Skeletal muscle tissue (tissue), 4 donors: ENCODE results near the gene SWSAP1. TPM values are rescaled to one million over a fixed set of nuclear protein-coding genes. Genes with fewer than 3 reads are reported as not detected.
A peak's percentile ranks its signal among the peaks of the same experiment; 100 is the strongest.
"Not testable (repeated sequence)": the region's sequence is repeated elsewhere in the genome, so short reads cannot be mapped to it uniquely, and the experiment has no call there.

Source experiments
- H3K27ac ChIP-seq: one replicate; pipeline ENCODE4 v1.7.0; 2013; ENCODE audit warnings: mild to moderate bottlenecking, low read depth, low read length, inconsistent platforms
- H3K27me3 ChIP-seq, 3 donors: one replicate each; pipeline ENCODE4 v1.7.0; 2013; ENCODE audit warnings: low read length in 3 of 3; ENCODE audit not compliant: control insufficient read depth in 3 of 3, insufficient read depth in 3 of 3
- H3K36me3 ChIP-seq, 3 donors: one replicate each; pipeline ENCODE4 v1.7.0; 2013; ENCODE audit warnings: low read length in 3 of 3; ENCODE audit not compliant: control insufficient read depth in 3 of 3, insufficient read depth in 3 of 3
- H3K4me1 ChIP-seq, 3 donors: one replicate each; pipeline ENCODE4 v1.7.0; 2013; ENCODE audit warnings: low read length in 3 of 3, mild to moderate bottlenecking in 3 of 3; ENCODE audit not compliant: control insufficient read depth in 3 of 3, insufficient read depth in 3 of 3
- H3K4me3 ChIP-seq, 3 donors: one replicate each; pipeline ENCODE4 v1.7.0; 2013; ENCODE audit warnings: low read length in 3 of 3
- H3K9ac ChIP-seq, 3 donors: one replicate each; pipeline ENCODE4 v1.7.0; 2013; ENCODE audit warnings: low read length in 3 of 3, mild to moderate bottlenecking in 3 of 3, moderate library complexity in 2 of 3, low read depth in 1 of 3
- H3K9me3 ChIP-seq, 3 donors: one replicate each; pipeline ENCODE4 v1.7.0; 2013; ENCODE audit warnings: low read length in 3 of 3; ENCODE audit not compliant: control insufficient read depth in 3 of 3
- total RNA-seq: library from RNA; depleted of rRNA; stranded (reverse); fragments of >200 nt; gene quantifications from one replicate; pipeline ENCODE4 v1.2.3, GENCODE V29; 2014
- donor health status: Osteomylitis.

Gene SWSAP1
- total RNA-seq, 1 donor from 2014 or later: 0.52 TPM

GRCh38 chr19:11338121-11338520, 36.3 kb upstream of the SWSAP1 start:
- H3K9ac ChIP-seq: no peak overlapping the region
- no peak overlapping the region for H3K27ac ChIP-seq
- peaks cover 5 to 8% (median 5%) of the 10 kb centered on the region in 3 donors for H3K4me1 ChIP-seq
- H3K9me3 ChIP-seq: no peaks in the 10 kb centered on the region
- H3K36me3 ChIP-seq: peaks cover 27 to 37% (median 30%) of the 10 kb centered on the region in 3 donors
- no peak overlapping the region for H3K4me3 ChIP-seq
- H3K27me3 ChIP-seq: no peaks in the 10 kb centered on the region

GRCh38 chr19:11338569-11339253, 35.8 kb upstream of the SWSAP1 start:
- H3K27ac ChIP-seq: peak overlapping the region; percentile 30
- H3K4me1 ChIP-seq: peaks cover 5 to 8% (median 5%) of the 10 kb centered on the region in 3 donors
- peak overlapping the region in 2 of 3 donors; percentile 59 to 69 for H3K9ac ChIP-seq
- no peaks in the 10 kb centered on the region for H3K27me3 ChIP-seq
- H3K36me3 ChIP-seq: peaks cover 24 to 37% (median 28%) of the 10 kb centered on the region in 3 donors
- H3K9me3 ChIP-seq: no peaks in the 10 kb centered on the region
- peak overlapping the region; percentile 46 to 63 (median 61) for H3K4me3 ChIP-seq

- Histone ChIP-seq H3K36me3 (peaks cover 21 to 35% (median 24%) of the 10 kb centered on the region in 3 donors), H3K27me3 (no peaks in the 10 kb centered on the region), H3K27ac (peak within 1 kb of the TSS; percentile 30), H3K4me3 (peak within 1 kb of the TSS; percentile 61 to 68 (median 63)), H3K4me1 (peaks cover 8 to 13% (median 8%) of the 10 kb centered on the region in 3 donors), H3K9me3 (no peaks in the 10 kb centered on the region), H3K9ac (peak within 1 kb of the TSS; percentile 59 to 69 (median 65))
Measured at GRCh38 chr19:11339254-11340098, 35.0 kb upstream of the SWSAP1 start, which contains the start of gene RAB3D. Gene RAB3D (minus strand): TSS chr19:11339657. CDS start chr19:11337399, 2,258 bp downstream.

- H3K4me3 ChIP-seq: peak overlapping the region in 2 of 3 donors; percentile 51 to 68
- peaks cover 13 to 16% (median 13%) of the 10 kb centered on the region in 3 donors for H3K4me1 ChIP-seq
- not testable (repeated sequence) for H3K9me3 ChIP-seq, H3K27ac ChIP-seq, H3K27me3 ChIP-seq
- H3K36me3 ChIP-seq: peaks cover 19 to 31% (median 23%) of the 10 kb centered on the region in 3 donors
- peak overlapping the region in 1 of 3 donors; percentile 69 for H3K9ac ChIP-seq
Measured at GRCh38 chr19:11340099-11340467, 34.4 kb upstream of the SWSAP1 start.

GRCh38 chr19:11342429-11342828, 32.0 kb upstream of the SWSAP1 start:
- no peak overlapping the region for H3K27ac ChIP-seq
- peaks cover 25 to 29% (median 28%) of the 10 kb centered on the region in 3 donors for H3K4me1 ChIP-seq
- H3K27me3 ChIP-seq: no peaks in the 10 kb centered on the region
- H3K9me3 ChIP-seq: no peaks in the 10 kb centered on the region
- H3K9ac ChIP-seq: no peak overlapping the region
- peaks cover 8 to 15% (median 11%) of the 10 kb centered on the region in 3 donors for H3K36me3 ChIP-seq
- no peak overlapping the region for H3K4me3 ChIP-seq

GRCh38 chr19:11345122-11345803, 29.2 kb upstream of the SWSAP1 start:
- peaks cover 0 to 2% (median 1%) of the 10 kb centered on the region in 3 donors for H3K9me3 ChIP-seq
- H3K4me3 ChIP-seq: peak overlapping the region; percentile 93 to 96 (median 95)
- peaks cover 8 to 15% (median 11%) of the 10 kb centered on the region in 3 donors for H3K36me3 ChIP-seq
- peak overlapping the region; percentile 80 to 94 (median 94) for H3K9ac ChIP-seq
- H3K4me1 ChIP-seq: peaks cover 19 to 23% (median 21%) of the 10 kb centered on the region in 3 donors
- H3K27ac ChIP-seq: peak overlapping the region; percentile 85
- H3K27me3 ChIP-seq: no peaks in the 10 kb centered on the region

- peak within 1 kb of the TSS; percentile 85 for H3K27ac ChIP-seq
- H3K36me3 ChIP-seq: peaks cover 6 to 13% (median 9%) of the 10 kb centered on the region in 3 donors
- H3K9me3 ChIP-seq: peaks cover 0 to 2% (median 1%) of the 10 kb centered on the region in 3 donors
- H3K4me3 ChIP-seq: peak within 1 kb of the TSS; percentile 93 to 96 (median 95)
- peak within 1 kb of the TSS; percentile 80 to 94 (median 94) for H3K9ac ChIP-seq
- H3K4me1 ChIP-seq: peaks cover 19 to 23% (median 21%) of the 10 kb centered on the region in 3 donors
- no peaks in the 10 kb centered on the region for H3K27me3 ChIP-seq
Measured at GRCh38 chr19:11346104-11346940, 28.1 kb upstream of the SWSAP1 start, which contains the start of the genes CCDC159 and TMEM205. Gene CCDC159 (plus strand): TSS chr19:11346519. CDS start chr19:11346607, 88 bp downstream. Gene TMEM205 (minus strand): TSS chr19:11346268. CDS start chr19:11345619, 649 bp downstream.

- Histone ChIP-seq H3K4me1 (peaks cover 19 to 23% (median 21%) of the 10 kb centered on the region in 3 donors), H3K9me3 (peaks cover 0 to 2% (median 1%) of the 10 kb centered on the region in 3 donors), H3K9ac (no peak overlapping the region), H3K27me3 (no peaks in the 10 kb centered on the region), H3K27ac (no peak overlapping the region), H3K36me3 (peaks cover 0 to 5% (median 3%) of the 10 kb centered on the region in 3 donors), H3K4me3 (no peak overlapping the region)
Measured at GRCh38 chr19:11347546-11348039, 26.9 kb upstream of the SWSAP1 start.
